IMR-90 (cell line): ENCODE results near the gene PPM1J. TPM values are rescaled to one million over a fixed set of nuclear protein-coding genes. Genes with fewer than 3 reads are reported as not detected.

Source experiments
- ATAC-seq: fragments of 200-7000 bp; cut with Tn5 transposase; 2 replicates; pipeline ENCODE4 v1.9.1; 2020; ENCODE audit warnings: low read depth, mild to moderate bottlenecking, moderate library complexity
- BruUV-seq: library from RNA; stranded (reverse); fragments of 400-500 nt; replicated peaks from 2 replicates; lab custom pipeline; 2021; lab: Mats Ljungman, UMichigan
- CTCF ChIA-PET: fragments of 300-600 bp; formaldehyde crosslinking; extraction: SDS; loops from one replicate; lab custom pipeline; 2021; ENCODE audit warnings: antibody characterized with exemption; lab: Yijun Ruan, JAX
- POLR2A ChIA-PET: fragments of 300-600 bp; sonication (Branson Sonifier 250); formaldehyde crosslinking; loops from one replicate; lab custom pipeline; 2022; ENCODE audit warnings: antibody characterized with exemption; ENCODE audit not compliant: unreplicated experiment; lab: Charles Lee
- DNase-seq: peaks from one replicate; pipeline ENCODE4 v3.0.0; 2013
- H2AFZ ChIP-seq: replicated peaks from 2 replicates; pipeline ENCODE3; 2013; ENCODE audit warnings: low read length, mild to moderate bottlenecking; ENCODE audit not compliant: poor library complexity
- H2AK5ac ChIP-seq: 2 replicates; pipeline ENCODE4 v1.6.1; 2013; ENCODE audit warnings: low read depth, low read length, inconsistent platforms
- H2AK9ac ChIP-seq: replicated peaks from 2 replicates; pipeline ENCODE3; 2013; ENCODE audit warnings: mild to moderate bottlenecking, low read depth, low read length, moderate library complexity; ENCODE audit not compliant: poor library complexity
- H2BK120ac ChIP-seq: 2 replicates; pipeline ENCODE4 v1.6.1; 2013; ENCODE audit warnings: low read depth, low read length, inconsistent platforms
- H2BK15ac ChIP-seq: 3 replicates; pipeline ENCODE4 v1.6.1; 2013; ENCODE audit warnings: low read depth, low read length, inconsistent platforms
- H2BK20ac ChIP-seq: 2 replicates; pipeline ENCODE4 v1.6.1; 2013; ENCODE audit warnings: low read depth, mild to moderate bottlenecking, inconsistent platforms, low read length, moderate library complexity
- H2BK5ac ChIP-seq: 2 replicates; pipeline ENCODE4 v1.6.1; 2013; ENCODE audit warnings: mild to moderate bottlenecking, low read depth, low read length, inconsistent platforms; ENCODE audit not compliant: poor library complexity, severe bottlenecking
- H3K14ac ChIP-seq: replicated peaks from 2 replicates; pipeline ENCODE4 v1.6.1; 2013; ENCODE audit warnings: low read depth, low read length, inconsistent platforms
- H3K18ac ChIP-seq: 2 replicates; pipeline ENCODE4 v1.6.1; 2013; ENCODE audit warnings: low read depth, low read length, control low read depth
- H3K23ac ChIP-seq: 2 replicates; pipeline ENCODE4 v1.6.1; 2013; ENCODE audit warnings: low read depth, low read length, inconsistent platforms
- H3K27ac ChIP-seq: 2 replicates; pipeline ENCODE4 v1.5.1; 2013; ENCODE audit warnings: mild to moderate bottlenecking, control low read depth, low read length; ENCODE audit not compliant: insufficient read depth
- H3K27me3 ChIP-seq: 2 replicates; pipeline ENCODE4 v1.6.1; 2013; ENCODE audit warnings: low read length; ENCODE audit not compliant: control insufficient read depth, insufficient read depth
- H3K36me3 ChIP-seq: 2 replicates; pipeline ENCODE4 v1.6.1; 2013; ENCODE audit warnings: low read length, mixed read lengths; ENCODE audit not compliant: control insufficient read depth, insufficient read depth
- H3K4ac ChIP-seq: 2 replicates; pipeline ENCODE4 v1.6.1; 2013; ENCODE audit warnings: low read depth, low read length, inconsistent platforms
- H3K4me1 ChIP-seq: 2 replicates; pipeline ENCODE4 v1.6.1; 2013; ENCODE audit warnings: low read length, mixed read lengths; ENCODE audit not compliant: control insufficient read depth, insufficient read depth
- H3K4me2 ChIP-seq: 2 replicates; pipeline ENCODE4 v1.6.1; 2013; ENCODE audit warnings: low read depth, mild to moderate bottlenecking, control low read depth, low read length, moderate library complexity
- H3K4me3 ChIP-seq: 2 replicates; pipeline ENCODE4 v1.5.1; 2013; ENCODE audit warnings: low read depth, mild to moderate bottlenecking, control low read depth, low read length, moderate library complexity; ENCODE audit not compliant: insufficient read depth
- H3K56ac ChIP-seq: 2 replicates; pipeline ENCODE4 v1.6.1; 2013; ENCODE audit warnings: low read length, inconsistent platforms; ENCODE audit not compliant: insufficient read depth; ENCODE audit errors: extremely low read depth
- H3K79me1 ChIP-seq, 2 experiments: 2 replicates each; pipeline ENCODE4 v1.6.1; 2013; ENCODE audit warnings: low read length in 2 of 2, inconsistent platforms in 1 of 2, low read depth in 1 of 2
- H3K9ac ChIP-seq: 2 replicates; pipeline ENCODE4 v1.6.1; 2013; ENCODE audit warnings: low read depth, low read length, control low read depth
- H3K9me1 ChIP-seq: 2 replicates; pipeline ENCODE4 v1.6.1; 2013; ENCODE audit warnings: low read length, inconsistent platforms; ENCODE audit not compliant: insufficient read depth
- H3K9me3 ChIP-seq: 2 replicates; pipeline ENCODE4 v1.6.1; 2013; ENCODE audit warnings: low read length; ENCODE audit not compliant: control insufficient read depth, insufficient read depth
- H4K20me1 ChIP-seq: 2 replicates; pipeline ENCODE4 v1.6.1; 2013; ENCODE audit warnings: low read length, inconsistent platforms; ENCODE audit not compliant: insufficient read depth
- H4K5ac ChIP-seq: 2 replicates; pipeline ENCODE4 v1.6.1; 2013; ENCODE audit warnings: mild to moderate bottlenecking, low read depth, low read length, control low read depth
- H4K8ac ChIP-seq, 2 experiments: 2 replicates each; pipeline ENCODE4 v1.6.1; 2013; ENCODE audit warnings: low read depth in 2 of 2, low read length in 2 of 2, control low read depth in 1 of 2, inconsistent platforms in 1 of 2
- H4K91ac ChIP-seq: 2 replicates; pipeline ENCODE4 v1.6.1; 2013; ENCODE audit warnings: low read depth, low read length, inconsistent platforms; ENCODE audit not compliant: insufficient read depth
- BHLHE40 ChIP-seq: fragments of 150-350 bp; IDR thresholded peaks from 2 replicates; pipeline ENCODE4 v1.6.1; 2016; ENCODE audit warnings: mild to moderate bottlenecking, low read depth, low read length
- CHD1 ChIP-seq: IDR thresholded peaks from 2 replicates; pipeline ENCODE4 v1.6.1; 2012; ENCODE audit warnings: low read depth, low read length, improper control_type of control experiment
- CTCF ChIP-seq: conservative IDR thresholded peaks from 2 replicates; pipeline ENCODE4 v1.5.1; 2012; ENCODE audit warnings: mild to moderate bottlenecking, low read depth, low read length, improper control_type of control experiment
- ELK1 ChIP-seq: fragments of 150-350 bp; IDR thresholded peaks from 2 replicates; pipeline ENCODE4 v1.6.1; 2016; ENCODE audit warnings: low read depth, mild to moderate bottlenecking, low read length, moderate library complexity, borderline replicate concordance
- FOS ChIP-seq: fragments of 150-350 bp; IDR thresholded peaks from 2 replicates; pipeline ENCODE4 v1.6.1; 2016; ENCODE audit warnings: low read depth, low read length
- MAFK ChIP-seq: IDR thresholded peaks from 2 replicates; pipeline ENCODE4 v1.6.1; 2012; ENCODE audit warnings: low read depth, low read length, improper control_type of control experiment
- MAZ ChIP-seq: IDR thresholded peaks from 2 replicates; pipeline ENCODE4 v1.6.1; 2012; ENCODE audit warnings: low read depth, mild to moderate bottlenecking, low read length, improper control_type of control experiment, moderate library complexity, borderline replicate concordance
- MXI1 ChIP-seq: IDR thresholded peaks from 2 replicates; pipeline ENCODE4 v1.6.1; 2012; ENCODE audit warnings: low read depth, mild to moderate bottlenecking, low read length, moderate library complexity, borderline replicate concordance
- NFE2L2 ChIP-seq: fragments of 150-350 bp; IDR thresholded peaks from 2 replicates; pipeline ENCODE4 v1.6.1; 2016; ENCODE audit warnings: low read depth, mild to moderate bottlenecking, low read length
- POLR2A ChIP-seq: IDR thresholded peaks from 2 replicates; pipeline ENCODE4 v1.6.1; 2012; ENCODE audit warnings: mild to moderate bottlenecking, low read depth, low read length
- RAD21 ChIP-seq: IDR thresholded peaks from 2 replicates; pipeline ENCODE4 v1.6.1; 2012; ENCODE audit warnings: low read length, improper control_type of control experiment
- RCOR1 ChIP-seq: IDR thresholded peaks from 2 replicates; pipeline ENCODE4 v1.6.1; 2012; ENCODE audit warnings: mild to moderate bottlenecking, low read length, improper control_type of control experiment; ENCODE audit not compliant: insufficient replicate concordance
- RFX5 ChIP-seq: IDR thresholded peaks from 2 replicates; pipeline ENCODE4 v1.8.0; 2012; ENCODE audit warnings: low read depth, mild to moderate bottlenecking, low read length, moderate library complexity
- SMC3 ChIP-seq: fragments of 150-350 bp; IDR thresholded peaks from 2 replicates; pipeline ENCODE4 v1.6.1; 2016; ENCODE audit warnings: low read depth, mild to moderate bottlenecking, antibody characterized with exemption, low read length, moderate library complexity
- USF2 ChIP-seq: fragments of 150-350 bp; IDR thresholded peaks from 2 replicates; pipeline ENCODE4 v1.6.1; 2017; ENCODE audit warnings: mild to moderate bottlenecking, antibody characterized with exemption, low read length, low read depth
- WGBS, 2 experiments: methylation state at CpG; one replicate each; pipeline versions ENCODE4 v1.1.5 to v1.1.7; 2013; ENCODE audit warnings: missing lambda C conversion rate in 2 of 2; ENCODE audit not compliant: insufficient read length in 1 of 2; ENCODE audit errors: extremely low coverage in 2 of 2; 5-methylcytosine and 5-hydroxymethylcytosine counted together
- dilution Hi-C: fragments of 300-500 bp; cut with HindIII; formaldehyde crosslinking; loops from one replicate; pipeline ENCODE4 v1.14.3; 2018; ENCODE audit warnings: low sequenced_read_pairs; ENCODE audit not compliant: unreplicated experiment
- in situ Hi-C: fragments of 300-500 bp; cut with MboI; formaldehyde crosslinking; loops from 3 replicates; pipeline ENCODE4 v1.14.3; 2019; ENCODE audit warnings: low sequenced_read_pairs, inconsistent platforms, mixed read lengths
- intact Hi-C: fragments of 100-400 bp; cut with micrococcal nuclease; formaldehyde crosslinking; loops from 2 replicates; pipeline ENCODE4 v1.10.0; 2022
- polyA plus RNA-seq, 3 experiments: library from polyadenylated mRNA; depleted of rRNA; stranded (reverse); fragments of >200 nt; gene quantifications; 2 replicates each; pipeline ENCODE4 v1.2.3, GENCODE V29; 2012; ENCODE audit warnings: low replicate concordance in 1 of 3
- total RNA-seq: library from RNA; depleted of rRNA; stranded (reverse); fragments of >200 nt; gene quantifications from 2 replicates; pipeline ENCODE4 v1.2.3, GENCODE V29; 2012

The PPM1J gene
- total and polyA plus RNA-seq, 2 of the 4 experiments (the other 2 are of a cell fraction): 1.8 to 2.4 TPM

DNA sequence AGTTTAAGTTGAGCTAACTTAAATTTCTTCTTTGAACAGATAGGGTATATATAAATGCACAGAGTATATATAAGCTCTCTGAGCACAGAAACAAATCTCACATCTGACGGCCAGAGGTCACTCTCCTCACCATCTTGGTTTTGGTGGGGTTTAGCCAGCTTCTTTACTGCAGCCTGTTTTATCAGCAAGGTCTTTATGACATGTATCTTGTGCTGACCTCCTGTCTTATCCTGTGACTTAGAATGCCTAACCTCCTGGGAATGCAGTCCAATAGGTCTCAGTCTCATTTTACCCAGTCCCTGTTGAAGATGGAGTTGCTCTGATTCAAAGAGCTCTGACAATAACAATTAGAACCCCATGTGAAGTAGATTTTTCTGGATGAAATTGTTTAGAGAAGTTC lies 42.3 kb downstream of the PPM1J start:
- no peak for TF ChIP-seq MAZ
- TF ChIP-seq MXI1: no peak
- TF ChIP-seq BHLHE40: no peak
- no peak for TF ChIP-seq RFX5
- TF ChIP-seq RAD21: no peak
- TF ChIP-seq MAFK: no peak
- TF ChIP-seq ELK1: no peak
- no peak for TF ChIP-seq NFE2L2
- TF ChIP-seq POLR2A: no peak
- no peak for TF ChIP-seq USF2
- no peak for TF ChIP-seq SMC3
- no peak for TF ChIP-seq CHD1
- TF ChIP-seq RCOR1: no peak
- no peak for TF ChIP-seq FOS
- no peak for TF ChIP-seq CTCF
- no TSS peak for BruUV-seq
- Histone ChIP-seq H3K56ac (no peak overlapping the region), H2AFZ (no peak overlapping the region), H4K20me1 (no peaks in the 10 kb centered on the region; the same call in 1 of the 2 replicates), H3K9me3 (no peaks in the 10 kb centered on the region), H3K27me3 (no peaks in the 10 kb centered on the region), H3K9ac (no peak overlapping the region), H3K9me1 (no peaks in the 10 kb centered on the region), H3K4me3 (no peak overlapping the region), H3K79me1 (peaks cover 21 to 54% of the 10 kb centered on the region in 2 experiments), H3K36me3 (peaks cover 6% of the 10 kb centered on the region), H3K4me2 (no peak overlapping the region), H4K5ac (no peak overlapping the region), H2BK20ac (no peak overlapping the region), H3K4ac (no peak overlapping the region), H2AK5ac (no peak overlapping the region), H2BK15ac (no peak overlapping the region), H3K4me1 (peaks cover 2% of the 10 kb centered on the region; the same call in 1 of the 2 replicates), H4K91ac (no peak overlapping the region), H2BK120ac (no peak overlapping the region), H3K18ac (no peak overlapping the region), H3K14ac (no peak overlapping the region), H3K27ac (no peak overlapping the region), H3K23ac (no peak overlapping the region), H2AK9ac (no peak overlapping the region), H4K8ac (no peak overlapping the region), H2BK5ac (peak overlapping the region; percentile 86)
- ChIA-PET CTCF (interaction anchor here (0.7 to 1.1 kb wide), 5 partner anchors 28 to 180 kb away, joined by 3 to 5 read pairs (median 4); no protein-coding TSS in a partner anchor), POLR2A (no interaction called here)
- dilution Hi-C loops (no loop called here), in situ Hi-C loops (no loop called here), intact Hi-C loops (loop anchor here (5.0 kb wide), 1 partner anchor 36 kb away; no protein-coding TSS in a partner anchor)
- DNase-seq (no peak), ATAC-seq (no peak)
- no CpG with 5 or more reads among the region's 1 CpG for WGBS, 2 experiments
